Transverse colon (tissue), 4 donors: ENCODE data around the gene GIN1. TPM values are rescaled to one million over a fixed set of nuclear protein-coding genes. Genes with fewer than 3 reads are reported as not detected.
"Not testable (repeated sequence)": the region's sequence is repeated elsewhere in the genome, so short reads cannot be mapped to it uniquely, and the experiment has no call there.

Experiments
- DNase-seq: peaks from one replicate; pipeline ENCODE4 v3.0.0-alpha.2; 2019
- H3K27ac ChIP-seq, 4 donors: fragments of 200-600 bp; sonication (generic); 2 replicates each; pipeline ENCODE4 v1.5.1; 2016 to 2018; ENCODE audit warnings: inconsistent platforms in 4 of 4
- H3K27me3 ChIP-seq: fragments of 200-600 bp; sonication (generic); 2 replicates; pipeline ENCODE4 v1.5.1; 2017; ENCODE audit warnings: inconsistent platforms
- H3K36me3 ChIP-seq, 4 donors: fragments of 200-600 bp; sonication (generic); 2 replicates each; pipeline ENCODE4 v1.5.1; 2017 to 2019; ENCODE audit warnings: inconsistent platforms in 4 of 4
- H3K4me1 ChIP-seq, 4 donors: fragments of 200-600 bp; sonication (generic); 2 replicates each; pipeline ENCODE4 v1.5.1; 2017 to 2020; ENCODE audit warnings: inconsistent platforms in 4 of 4
- H3K4me3 ChIP-seq, 4 donors: fragments of 200-600 bp; sonication (generic); 1 replicate in 1 of 4; 2 replicates in 3 of 4; pipeline versions ENCODE4 v1.5.1 to v1.6.1; 2017 to 2019; ENCODE audit warnings: inconsistent platforms in 4 of 4
- H3K9me3 ChIP-seq, 2 donors: fragments of 200-600 bp; sonication (generic); 2 replicates each; pipeline ENCODE4 v1.5.1; 2017 to 2019; ENCODE audit warnings: inconsistent platforms in 2 of 2
- EP300 ChIP-seq: sonication (generic); formaldehyde crosslinking; IDR thresholded peaks from one replicate; pipeline ENCODE4 v1.6.1; 2017; ENCODE audit warnings: antibody characterized with exemption, low read depth
- POLR2A ChIP-seq: fragments of 450-650 bp; IDR thresholded peaks from one replicate; pipeline ENCODE4 v1.6.1; 2016; ENCODE audit warnings: antibody characterized with exemption, mild to moderate bottlenecking, moderate library complexity
- POLR2AphosphoS5 ChIP-seq, 3 donors: sonication (generic); formaldehyde crosslinking; IDR thresholded peaks; one replicate each; pipeline ENCODE4 v1.6.1; 2016; ENCODE audit warnings: antibody characterized with exemption in 3 of 3
- WGBS, 2 donors: methylation state at CpG; one replicate each; pipeline ENCODE4 v1.1.5; 2018; ENCODE audit warnings: low coverage in 1 of 2; 5-methylcytosine and 5-hydroxymethylcytosine counted together
- in situ Hi-C, 4 donors: fragments of 200-750 bp; cut with MboI; loops; one replicate each; pipeline versions ENCODE4 v1.15.0 to v1.15.1; 2017; ENCODE audit warnings: low sequenced_read_pairs in 3 of 4, low pct_ligation_motif_present in 1 of 4, low pct_unique_long_range_greater_than_20kb in 1 of 4
- intact Hi-C: fragments of 100-400 bp; cut with DNase I; formaldehyde crosslinking; loops from one replicate; pipeline ENCODE4 v1.15.1; 2023; ENCODE audit warnings: low total_unique reads
- total RNA-seq, 4 donors: library from RNA; depleted of rRNA; stranded (reverse); fragments of >200 nt; gene quantifications; one replicate each; pipeline ENCODE4 v1.1.0, GENCODE V29; 2016
- TF ChIP-seq, protein P1 (sequence below), 5 experiments: fragments of 200-600 bp in 3 of 5; fragments of 450-650 bp in 2 of 5; sonication (generic) in 3 of 5; IDR thresholded peaks; 1 replicate in 2 of 5; 2 replicates in 3 of 5; pipeline ENCODE4 v1.5.1; 2016 to 2017; ENCODE audit warnings: antibody characterized with exemption in 5 of 5, inconsistent platforms in 3 of 5, mild to moderate bottlenecking in 2 of 5, moderate library complexity in 1 of 5

The GIN1 gene
- total RNA-seq, 4 donors from 2014 or later = 6.4 to 8.5 TPM; not detected in 2

DNA sequence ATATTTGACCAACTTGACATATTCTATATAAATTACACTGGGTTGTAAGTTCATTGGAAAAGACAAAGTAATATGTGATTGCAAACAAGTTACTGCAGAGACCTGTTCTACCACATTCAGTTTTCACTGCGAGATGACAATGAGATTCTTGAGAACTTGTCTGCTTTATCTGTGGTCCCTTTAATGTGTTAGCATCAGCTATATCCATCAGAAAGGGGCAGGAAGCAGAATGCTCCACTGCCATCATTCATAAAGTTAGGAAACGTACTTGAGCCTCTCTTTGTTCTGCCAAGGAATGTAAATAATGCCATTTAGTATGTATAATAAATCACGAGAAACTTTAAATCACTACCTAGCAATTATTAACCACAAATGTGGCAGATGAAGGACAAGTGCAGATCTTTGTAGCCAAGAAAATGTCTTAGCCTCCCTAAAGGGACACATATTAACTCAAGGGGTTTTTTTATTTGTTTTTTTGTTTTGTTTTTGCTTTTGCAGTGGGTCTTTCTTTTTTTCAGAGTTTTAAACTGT is 59.4 kb downstream of the GIN1 start:
- intact Hi-C loops = no loop called here
- DNase-seq = no peak
- 14 to 26% methylated on average over 3 of the region's 3 CpGs for WGBS, 2 donors
- Histone ChIP-seq H3K27ac (no peak overlapping the region), H3K9me3 (no peaks in the 10 kb centered on the region), H3K4me1 (no peaks in the 10 kb centered on the region), H3K4me3 (no peak overlapping the region), H3K27me3 (no peaks in the 10 kb centered on the region), H3K36me3 (no peaks in the 10 kb centered on the region)
- TF ChIP-seq POLR2AphosphoS5 (IDR thresholded peaks at IDR 0.05) (no peak), POLR2A (no peak), EP300 (no peak)
- TF ChIP-seq, protein P1, sequence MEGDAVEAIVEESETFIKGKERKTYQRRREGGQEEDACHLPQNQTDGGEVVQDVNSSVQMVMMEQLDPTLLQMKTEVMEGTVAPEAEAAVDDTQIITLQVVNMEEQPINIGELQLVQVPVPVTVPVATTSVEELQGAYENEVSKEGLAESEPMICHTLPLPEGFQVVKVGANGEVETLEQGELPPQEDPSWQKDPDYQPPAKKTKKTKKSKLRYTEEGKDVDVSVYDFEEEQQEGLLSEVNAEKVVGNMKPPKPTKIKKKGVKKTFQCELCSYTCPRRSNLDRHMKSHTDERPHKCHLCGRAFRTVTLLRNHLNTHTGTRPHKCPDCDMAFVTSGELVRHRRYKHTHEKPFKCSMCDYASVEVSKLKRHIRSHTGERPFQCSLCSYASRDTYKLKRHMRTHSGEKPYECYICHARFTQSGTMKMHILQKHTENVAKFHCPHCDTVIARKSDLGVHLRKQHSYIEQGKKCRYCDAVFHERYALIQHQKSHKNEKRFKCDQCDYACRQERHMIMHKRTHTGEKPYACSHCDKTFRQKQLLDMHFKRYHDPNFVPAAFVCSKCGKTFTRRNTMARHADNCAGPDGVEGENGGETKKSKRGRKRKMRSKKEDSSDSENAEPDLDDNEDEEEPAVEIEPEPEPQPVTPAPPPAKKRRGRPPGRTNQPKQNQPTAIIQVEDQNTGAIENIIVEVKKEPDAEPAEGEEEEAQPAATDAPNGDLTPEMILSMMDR (IDR thresholded peaks at IDR 0.05) = no peak
- in situ Hi-C loops = no loop called here

DNA sequence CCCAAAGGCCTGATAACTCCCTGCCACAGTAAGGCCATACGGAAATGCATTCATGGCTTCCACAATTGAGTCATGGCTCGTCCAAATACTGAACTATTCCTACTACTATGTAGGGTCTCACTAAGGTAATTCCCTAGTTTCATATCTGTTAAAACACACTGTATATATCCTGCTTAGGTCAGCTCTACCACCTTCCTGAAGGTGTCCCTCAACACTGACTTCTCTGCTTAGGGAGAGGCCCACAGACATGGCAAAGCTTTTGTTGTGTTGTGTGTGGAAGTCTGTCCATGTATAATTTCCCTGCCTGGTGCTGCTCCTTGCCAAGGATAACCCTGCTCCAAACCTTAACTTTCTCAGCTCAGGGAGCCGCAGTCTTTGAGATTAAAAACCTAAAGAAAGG is 60.4 kb downstream of the GIN1 start:
- TF ChIP-seq POLR2AphosphoS5 (IDR thresholded peaks at IDR 0.05) = no peak
- TF ChIP-seq, protein P1 (IDR thresholded peaks at IDR 0.05) = no peak
- TF ChIP-seq POLR2A = no peak
- no peak for TF ChIP-seq EP300
- Histone ChIP-seq H3K4me1 (no peaks in the 10 kb centered on the region), H3K4me3 (no peak overlapping the region), H3K27ac (no peak overlapping the region), H3K27me3 (no peaks in the 10 kb centered on the region), H3K36me3 (no peaks in the 10 kb centered on the region), H3K9me3 (no peaks in the 10 kb centered on the region)
- 84 to 90% methylated on average over 2 to 3 of the region's 3 CpGs for WGBS, 2 donors
- intact Hi-C loops = no loop called here
- DNase-seq = no peak
- in situ Hi-C loops = no loop called here

DNA sequence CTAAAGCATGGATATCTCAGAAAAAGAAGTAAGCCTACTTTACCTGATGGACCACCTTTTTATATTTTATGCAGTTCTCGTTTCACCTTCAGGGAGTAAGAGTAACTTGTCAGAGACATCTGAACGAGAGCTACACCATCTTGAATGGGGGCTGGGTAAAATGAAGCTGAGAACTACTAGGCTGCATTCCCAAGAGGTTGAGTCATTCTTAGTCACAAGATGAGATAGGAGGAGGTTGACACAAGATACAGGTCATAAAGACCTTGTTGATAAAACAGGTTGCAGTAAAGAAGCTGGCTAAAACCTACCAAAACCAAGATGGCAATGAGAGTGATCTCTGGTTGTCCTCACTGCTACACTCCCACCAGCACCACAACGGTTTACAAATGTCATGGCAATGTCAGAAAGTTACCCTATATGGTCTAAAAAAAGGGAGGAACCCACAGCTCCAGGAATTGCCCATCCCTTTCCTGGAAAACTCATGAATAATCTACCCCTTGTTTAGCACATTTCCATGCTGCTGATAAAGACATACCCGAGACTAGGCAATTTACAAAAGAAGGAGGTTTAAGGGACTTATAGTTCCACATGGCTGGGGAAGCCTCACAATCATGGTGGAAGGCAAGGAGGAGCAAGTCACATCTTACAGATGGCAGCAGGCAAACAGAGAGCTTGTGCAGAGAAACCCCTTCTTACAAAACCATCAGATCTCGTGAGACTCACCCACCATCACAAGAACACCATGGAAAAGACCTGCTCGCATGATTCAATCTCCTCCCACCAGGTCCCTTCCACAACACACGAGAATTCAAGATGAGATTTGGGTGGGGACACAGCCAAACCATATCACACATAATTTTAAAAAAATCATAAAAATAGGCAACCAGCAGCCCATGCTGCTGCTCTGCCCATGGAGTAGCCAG is 62.5 kb downstream of the GIN1 start:
- Histone ChIP-seq H3K9me3 (no peaks in the 10 kb centered on the region), H3K27ac (no peak overlapping the region), H3K4me3 (no peak overlapping the region), H3K4me1 (no peaks in the 10 kb centered on the region), H3K36me3 (no peaks in the 10 kb centered on the region), H3K27me3 (no peaks in the 10 kb centered on the region)
- TF ChIP-seq EP300 (no peak), POLR2A (no peak), POLR2AphosphoS5 (IDR thresholded peaks at IDR 0.05) (no peak)
- in situ Hi-C loops = no loop called here
- intact Hi-C loops = no loop called here
- 77 to 83% methylated on average over 2 to 7 of the region's 7 CpGs for WGBS, 2 donors
- no peak for DNase-seq

DNA sequence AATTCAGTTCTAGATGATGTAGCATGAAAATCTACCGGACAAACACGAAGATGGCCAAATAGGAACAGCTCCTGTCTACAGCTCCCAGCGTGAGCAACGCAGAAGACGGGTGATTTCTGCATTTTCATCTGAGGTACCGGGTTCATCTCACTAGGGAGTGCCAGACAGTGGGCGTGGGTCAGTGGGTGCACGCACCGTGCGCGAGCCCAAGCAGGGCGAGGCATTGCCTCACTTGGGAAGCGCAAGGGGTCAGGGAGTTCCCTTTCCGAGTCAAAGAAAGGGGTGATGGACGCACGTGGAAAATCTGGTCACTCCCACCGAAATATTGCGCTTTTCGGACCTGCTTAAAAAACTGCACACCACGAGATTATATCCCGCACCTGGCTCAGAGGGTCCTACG is 73.2 kb downstream of the GIN1 start:
- H3K9me3 ChIP-seq, DNase-seq, H3K27me3 ChIP-seq, H3K36me3 ChIP-seq, H3K4me1 ChIP-seq, H3K27ac ChIP-seq, intact Hi-C loops, H3K4me3 ChIP-seq: not testable (repeated sequence)
- in situ Hi-C loops = loop anchor here in 1 of 4 donors (25.0 kb wide), 1 partner anchor 459 kb away; no protein-coding TSS in a partner anchor
- 96 to 100% methylated on average over 5 to 22 of the region's 22 CpGs for WGBS, 2 donors

DNA sequence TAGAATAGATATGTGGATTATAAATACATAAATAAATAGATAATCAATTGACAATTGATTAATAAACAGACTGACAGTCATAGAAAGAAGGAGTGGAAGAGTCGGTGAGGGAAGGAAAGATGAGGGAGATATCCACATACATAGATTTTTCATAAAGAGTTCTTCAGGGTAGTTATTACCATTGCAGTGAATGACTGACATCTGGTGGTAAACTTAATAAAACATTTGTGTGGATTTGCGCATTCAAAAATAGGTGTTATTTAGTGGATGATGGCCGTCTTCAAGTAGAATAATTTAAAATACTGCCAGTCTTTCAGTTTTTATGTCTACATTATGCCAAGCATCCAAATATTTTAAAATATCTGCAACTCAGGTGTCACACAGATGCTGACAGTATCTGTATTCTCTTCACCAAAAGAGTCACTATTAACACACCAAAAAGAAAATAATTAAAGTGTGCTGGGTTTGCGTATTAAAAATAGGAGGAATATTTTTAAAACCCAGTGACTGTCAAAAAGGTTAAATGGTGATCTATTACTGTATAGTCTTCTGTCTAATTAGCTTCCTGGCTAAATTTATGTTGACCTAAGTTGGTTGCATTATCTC is 78.8 kb downstream of the GIN1 start:
- WGBS, 2 donors = 39 to 52% methylated on average over 4 of the region's 4 CpGs
- H3K4me1 ChIP-seq = no peaks in the 10 kb centered on the region
- no peaks in the 10 kb centered on the region for H3K9me3 ChIP-seq
- in situ Hi-C loops = loop anchor here in 1 of 4 donors (25.0 kb wide), 1 partner anchor 454 kb away; no protein-coding TSS in a partner anchor
- no peaks in the 10 kb centered on the region for H3K27me3 ChIP-seq
- no peak overlapping the region for H3K4me3 ChIP-seq
- no peak for DNase-seq
- intact Hi-C loops = no loop called here
- TF ChIP-seq, protein P1 (IDR thresholded peaks at IDR 0.05) = peak in 4 of 5 experiments; percentile 28 to 50 (median 36)
- TF ChIP-seq POLR2AphosphoS5 (IDR thresholded peaks at IDR 0.05) = no peak
- no peak overlapping the region for H3K27ac ChIP-seq
- no peaks in the 10 kb centered on the region for H3K36me3 ChIP-seq
